ENCODE results near the gene MECR.
"Not testable (repeated sequence)": the region's sequence is repeated elsewhere in the genome, so short reads cannot be mapped to it uniquely, and the experiment has no call there.

DNA sequence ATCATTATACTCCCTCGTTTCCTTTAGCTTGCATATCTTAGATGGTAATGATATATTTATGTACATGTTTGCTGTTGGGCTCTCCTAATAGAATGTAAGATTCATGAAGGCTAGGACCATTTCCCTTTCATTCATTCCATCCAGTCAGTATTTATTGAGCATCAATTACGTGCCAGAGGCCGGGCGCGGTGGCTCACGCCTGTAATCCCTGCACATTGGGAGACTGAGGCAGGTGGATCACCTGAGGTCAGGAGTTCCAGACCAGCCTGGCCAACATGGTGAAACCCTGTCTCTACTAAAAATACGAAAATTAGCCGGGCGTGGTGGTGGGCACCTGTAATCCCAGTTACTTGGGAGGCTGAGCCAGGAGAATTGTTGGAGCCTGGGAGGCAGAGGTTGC is 4.1 kb upstream of the MECR start:
- TF ChIP-seq, protein P1, sequence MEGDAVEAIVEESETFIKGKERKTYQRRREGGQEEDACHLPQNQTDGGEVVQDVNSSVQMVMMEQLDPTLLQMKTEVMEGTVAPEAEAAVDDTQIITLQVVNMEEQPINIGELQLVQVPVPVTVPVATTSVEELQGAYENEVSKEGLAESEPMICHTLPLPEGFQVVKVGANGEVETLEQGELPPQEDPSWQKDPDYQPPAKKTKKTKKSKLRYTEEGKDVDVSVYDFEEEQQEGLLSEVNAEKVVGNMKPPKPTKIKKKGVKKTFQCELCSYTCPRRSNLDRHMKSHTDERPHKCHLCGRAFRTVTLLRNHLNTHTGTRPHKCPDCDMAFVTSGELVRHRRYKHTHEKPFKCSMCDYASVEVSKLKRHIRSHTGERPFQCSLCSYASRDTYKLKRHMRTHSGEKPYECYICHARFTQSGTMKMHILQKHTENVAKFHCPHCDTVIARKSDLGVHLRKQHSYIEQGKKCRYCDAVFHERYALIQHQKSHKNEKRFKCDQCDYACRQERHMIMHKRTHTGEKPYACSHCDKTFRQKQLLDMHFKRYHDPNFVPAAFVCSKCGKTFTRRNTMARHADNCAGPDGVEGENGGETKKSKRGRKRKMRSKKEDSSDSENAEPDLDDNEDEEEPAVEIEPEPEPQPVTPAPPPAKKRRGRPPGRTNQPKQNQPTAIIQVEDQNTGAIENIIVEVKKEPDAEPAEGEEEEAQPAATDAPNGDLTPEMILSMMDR (IDR thresholded peaks at IDR 0.05): not testable (repeated sequence)
- not testable (repeated sequence) for TF ChIP-seq EZH2, EZH2phosphoT487 (IDR thresholded peaks at IDR 0.05)

All from neural progenitor cell (in vitro differentiated cells).